Measurements from ENCODE around the gene GRK6. TPM values are rescaled to one million over a fixed set of nuclear protein-coding genes. Genes with fewer than 3 reads are reported as not detected.

GRK6 gene
- total RNA-seq, 1 donor from 2014 or later: 28.7 TPM

- TF ChIP-seq CTCF (IDR thresholded peaks at IDR 0.05): no peak
- TF ChIP-seq POLR2A (IDR thresholded peaks at IDR 0.05): no peak
- TF ChIP-seq POLR2AphosphoS5 (IDR thresholded peaks at IDR 0.05; ENCODE audit: insufficient read depth in 1 of 2, low read depth in 1 of 2): no peak
- no peak for DNase-seq (ENCODE audit: extremely low spot score in 2 of 2)
- H3K9me3 ChIP-seq: no peaks in the 10 kb centered on the region
- H3K36me3 ChIP-seq: peaks cover 0 to 8% of the 10 kb centered on the region in 2 donors
- peaks cover 30% of the 10 kb centered on the region for H3K4me1 ChIP-seq
- intact Hi-C loops (cut with DNase I): loop anchor here (5.0 to 10.0 kb wide), 2 partner anchors 38 to 144 kb away; partner anchors contain the start of genes MXD3 and PDLIM7
- no peak overlapping the region for H3K27ac ChIP-seq
- no peak overlapping the region for H3K4me3 ChIP-seq
- no peaks in the 10 kb centered on the region for H3K27me3 ChIP-seq
Measured at GRCh38 chr5:177458912-177459350, 32.5 kb downstream of the GRK6 start.

- Histone ChIP-seq H3K4me1 (peaks cover 27% of the 10 kb centered on the region), H3K27me3 (no peaks in the 10 kb centered on the region), H3K27ac (no peak overlapping the region), H3K4me3 (no peak overlapping the region), H3K36me3 (peaks cover 0 to 8% of the 10 kb centered on the region in 2 donors), H3K9me3 (no peaks in the 10 kb centered on the region)
- no peak for TF ChIP-seq POLR2A (IDR thresholded peaks at IDR 0.05)
- TF ChIP-seq POLR2AphosphoS5 (IDR thresholded peaks at IDR 0.05; ENCODE audit: insufficient read depth in 1 of 2, low read depth in 1 of 2): no peak
- no peak for TF ChIP-seq CTCF (IDR thresholded peaks at IDR 0.05)
- intact Hi-C loops (cut with DNase I): loop anchor here (5.0 to 10.0 kb wide), 2 partner anchors 38 to 145 kb away; partner anchors contain the start of genes MXD3 and PDLIM7
- no peak for DNase-seq (ENCODE audit: extremely low spot score in 2 of 2)
Measured at GRCh38 chr5:177459357-177459756, 32.9 kb downstream of the GRK6 start.

- H3K36me3 ChIP-seq: peaks cover 0 to 12% of the 10 kb centered on the region in 2 donors
- TF ChIP-seq CTCF (IDR thresholded peaks at IDR 0.05): no peak
- no peak for TF ChIP-seq POLR2AphosphoS5 (IDR thresholded peaks at IDR 0.05; ENCODE audit: insufficient read depth in 1 of 2, low read depth in 1 of 2)
- no peak for TF ChIP-seq POLR2A (IDR thresholded peaks at IDR 0.05)
Measured at GRCh38 chr5:177459819-177460628, 33.5 kb downstream of the GRK6 start.

DNA sequence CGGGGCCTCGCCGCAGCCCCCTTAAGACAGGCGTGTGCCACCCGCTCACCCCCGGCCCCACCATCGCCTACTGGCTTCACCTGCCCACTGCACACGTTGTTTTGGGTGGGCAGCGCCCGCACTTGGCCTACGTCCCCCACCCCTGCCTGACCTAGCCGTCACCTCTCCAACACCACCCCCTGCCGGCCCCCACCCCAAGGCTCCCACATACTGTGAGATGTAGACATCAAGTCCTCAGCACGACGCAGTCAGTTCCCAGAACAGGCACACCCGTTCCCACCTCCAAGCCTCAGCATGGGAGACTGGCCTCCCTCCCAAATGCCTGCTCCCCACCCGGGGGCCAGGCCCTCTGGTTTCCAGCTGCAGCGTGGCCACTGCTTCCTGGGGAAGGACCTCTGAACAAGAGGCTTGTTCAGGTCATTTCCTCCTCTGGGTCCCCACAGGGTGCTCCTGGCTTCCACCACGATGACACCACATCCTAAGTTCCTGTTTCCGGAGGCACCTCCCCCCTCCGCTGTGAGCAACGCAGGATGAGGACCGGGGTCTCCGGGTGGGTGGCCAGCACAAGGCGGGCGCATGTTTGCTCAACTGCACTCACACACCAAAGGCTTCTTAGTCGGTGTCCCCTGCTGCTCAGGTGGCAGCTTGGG lies 35.7 kb downstream of the GRK6 start:
- H3K27me3 ChIP-seq: no peaks in the 10 kb centered on the region
- intact Hi-C loops (cut with DNase I): no loop called here
- peaks cover 5% of the 10 kb centered on the region for H3K4me1 ChIP-seq
- TF ChIP-seq POLR2AphosphoS5 (IDR thresholded peaks at IDR 0.05; ENCODE audit: insufficient read depth in 1 of 2, low read depth in 1 of 2) (peak in 1 of 2 donors; percentile 35), CTCF (IDR thresholded peaks at IDR 0.05) (no peak), POLR2A (IDR thresholded peaks at IDR 0.05) (no peak)
- H3K9me3 ChIP-seq: no peaks in the 10 kb centered on the region
- no peak overlapping the region for H3K27ac ChIP-seq
- H3K4me3 ChIP-seq: no peak overlapping the region
- peaks cover 0 to 31% of the 10 kb centered on the region in 2 donors for H3K36me3 ChIP-seq
- no peak for DNase-seq (ENCODE audit: extremely low spot score in 2 of 2)

More at GRCh38 chr5:177459819-177460628, 33.5 kb downstream of the GRK6 start:
- no peaks in the 10 kb centered on the region for H3K9me3 ChIP-seq
- intact Hi-C loops (cut with DNase I): loop anchor here (5.0 to 10.0 kb wide), 2 partner anchors 37 to 145 kb away; partner anchors contain the start of genes MXD3 and PDLIM7
- H3K4me1 ChIP-seq: peaks cover 24% of the 10 kb centered on the region
- H3K27ac ChIP-seq: no peak overlapping the region
- H3K27me3 ChIP-seq: no peaks in the 10 kb centered on the region
- no peak for DNase-seq (ENCODE audit: extremely low spot score in 2 of 2)
- no peak overlapping the region for H3K4me3 ChIP-seq

Data from vagina (tissue), 2 donors.